ENCODE measurements around the gene SLC66A2.

GRCh38 chr18:79916128-79916494 lies 35.3 kb downstream of the SLC66A2 start:
- no peak for TF ChIP-seq CTCF (IDR thresholded peaks at IDR 0.05)
- no peak for TF ChIP-seq POLR2A (IDR thresholded peaks at IDR 0.05)
